ENCODE data around the gene MTHFD1L. TPM values are rescaled to one million over a fixed set of nuclear protein-coding genes. Genes with fewer than 3 reads are reported as not detected.

Gene MTHFD1L
- total RNA-seq, 2 donors from 2014 or later = 3.1 to 18.7 TPM

- H3K4me3 ChIP-seq = no peak overlapping the region
- no peak for DNase-seq (ENCODE audit: low spot score)
- TF ChIP-seq POLR2AphosphoS5 (IDR thresholded peaks at IDR 0.05) = no peak
- H3K27me3 ChIP-seq (replicated peaks; ENCODE audit: insufficient read depth) = no peaks in the 10 kb centered on the region
- 91% methylated on average over 10 of the region's 10 CpGs for WGBS
- intact Hi-C loops (cut with DNase I) = no loop called here
- no peaks in the 10 kb centered on the region for H3K9me3 ChIP-seq
- H3K36me3 ChIP-seq = no peaks in the 10 kb centered on the region
- H3K4me1 ChIP-seq (replicated peaks) = no peaks in the 10 kb centered on the region
- no peak overlapping the region for H3K27ac ChIP-seq
Measured at GRCh38 chr6:150978624-150979023, 113.1 kb downstream of the MTHFD1L start.

- intact Hi-C loops (cut with DNase I) = no loop called here
- TF ChIP-seq POLR2A (IDR thresholded peaks at IDR 0.05) (no peak), CTCF (IDR thresholded peaks at IDR 0.05) (no peak), POLR2AphosphoS5 (IDR thresholded peaks at IDR 0.05) (no peak)
- Histone ChIP-seq H3K36me3 (no peaks in the 10 kb centered on the region), H3K27ac (no peak overlapping the region), H3K4me3 (no peak overlapping the region), H3K27me3 (replicated peaks; ENCODE audit: insufficient read depth) (no peaks in the 10 kb centered on the region), H3K9me3 (no peaks in the 10 kb centered on the region), H3K4me1 (replicated peaks) (no peaks in the 10 kb centered on the region)
- DNase-seq (ENCODE audit: low spot score) = no peak
- 85% methylated on average over 6 of the region's 6 CpGs for WGBS
Measured at GRCh38 chr6:150979826-150980350, 114.4 kb downstream of the MTHFD1L start.

DNA sequence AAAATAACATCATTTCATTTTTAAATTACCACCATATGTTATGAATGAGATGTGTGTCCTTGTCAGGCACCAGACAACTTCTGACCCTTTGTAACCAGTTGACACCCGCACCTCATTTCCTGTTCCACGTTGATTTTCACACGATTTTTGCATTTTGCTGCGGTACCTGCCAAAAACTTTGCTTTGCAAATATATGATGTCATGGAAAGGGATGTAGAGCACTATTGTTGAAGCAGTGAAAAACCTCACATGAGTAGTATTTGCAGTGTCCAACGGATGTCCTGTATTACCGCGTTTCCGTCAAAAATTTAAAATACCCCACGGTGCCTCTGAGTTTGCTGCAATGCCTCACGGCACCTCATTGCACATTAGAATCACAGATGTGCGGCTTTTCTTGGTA is 115.6 kb downstream of the MTHFD1L start:
- H3K36me3 ChIP-seq = no peaks in the 10 kb centered on the region
- H3K4me1 ChIP-seq (replicated peaks) = no peaks in the 10 kb centered on the region
- no peak overlapping the region for H3K4me3 ChIP-seq
- intact Hi-C loops (cut with DNase I) = no loop called here
- WGBS = 59% methylated on average over 11 of the region's 11 CpGs
- no peaks in the 10 kb centered on the region for H3K9me3 ChIP-seq
- no peak overlapping the region for H3K27ac ChIP-seq
- DNase-seq (ENCODE audit: low spot score) = no peak
- no peaks in the 10 kb centered on the region for H3K27me3 ChIP-seq (replicated peaks; ENCODE audit: insufficient read depth)
- TF ChIP-seq CTCF (IDR thresholded peaks at IDR 0.05) (no peak), POLR2AphosphoS5 (IDR thresholded peaks at IDR 0.05) (no peak), POLR2A (IDR thresholded peaks at IDR 0.05) (no peak)

GRCh38 chr6:150981669-150982068 is 116.2 kb downstream of the MTHFD1L start:
- no peak overlapping the region for H3K27ac ChIP-seq
- H3K27me3 ChIP-seq (replicated peaks; ENCODE audit: insufficient read depth) = no peaks in the 10 kb centered on the region
- H3K4me1 ChIP-seq (replicated peaks) = no peaks in the 10 kb centered on the region
- no peak for DNase-seq (ENCODE audit: low spot score)
- intact Hi-C loops (cut with DNase I) = no loop called here
- TF ChIP-seq POLR2AphosphoS5 (IDR thresholded peaks at IDR 0.05) (no peak), CTCF (IDR thresholded peaks at IDR 0.05) (no peak), POLR2A (IDR thresholded peaks at IDR 0.05) (no peak)
- H3K36me3 ChIP-seq = no peaks in the 10 kb centered on the region
- H3K9me3 ChIP-seq = no peaks in the 10 kb centered on the region
- 93% methylated on average over 2 of the region's 2 CpGs for WGBS
- H3K4me3 ChIP-seq = no peak overlapping the region

- TF ChIP-seq POLR2A (IDR thresholded peaks at IDR 0.05) = no peak
- no peak for TF ChIP-seq POLR2AphosphoS5 (IDR thresholded peaks at IDR 0.05)
- no peak for TF ChIP-seq CTCF (IDR thresholded peaks at IDR 0.05)
- H3K4me3 ChIP-seq = no peak overlapping the region
- H3K9me3 ChIP-seq = no peaks in the 10 kb centered on the region
- no peak overlapping the region for H3K27ac ChIP-seq
- no peak for DNase-seq (ENCODE audit: low spot score)
- intact Hi-C loops (cut with DNase I) = no loop called here
- H3K4me1 ChIP-seq (replicated peaks) = no peaks in the 10 kb centered on the region
- H3K36me3 ChIP-seq = no peaks in the 10 kb centered on the region
- no peaks in the 10 kb centered on the region for H3K27me3 ChIP-seq (replicated peaks; ENCODE audit: insufficient read depth)
- 94% methylated on average over 7 of the region's 7 CpGs for WGBS
Measured at GRCh38 chr6:150987371-150987828, 121.9 kb downstream of the MTHFD1L start.
